ENCODE measurements around the gene NR3C1. TPM values are rescaled to one million over a fixed set of nuclear protein-coding genes. Genes with fewer than 3 reads are reported as not detected.

Gene NR3C1
- total RNA-seq, 1 donor from 2014 or later = 46.7 TPM

DNA sequence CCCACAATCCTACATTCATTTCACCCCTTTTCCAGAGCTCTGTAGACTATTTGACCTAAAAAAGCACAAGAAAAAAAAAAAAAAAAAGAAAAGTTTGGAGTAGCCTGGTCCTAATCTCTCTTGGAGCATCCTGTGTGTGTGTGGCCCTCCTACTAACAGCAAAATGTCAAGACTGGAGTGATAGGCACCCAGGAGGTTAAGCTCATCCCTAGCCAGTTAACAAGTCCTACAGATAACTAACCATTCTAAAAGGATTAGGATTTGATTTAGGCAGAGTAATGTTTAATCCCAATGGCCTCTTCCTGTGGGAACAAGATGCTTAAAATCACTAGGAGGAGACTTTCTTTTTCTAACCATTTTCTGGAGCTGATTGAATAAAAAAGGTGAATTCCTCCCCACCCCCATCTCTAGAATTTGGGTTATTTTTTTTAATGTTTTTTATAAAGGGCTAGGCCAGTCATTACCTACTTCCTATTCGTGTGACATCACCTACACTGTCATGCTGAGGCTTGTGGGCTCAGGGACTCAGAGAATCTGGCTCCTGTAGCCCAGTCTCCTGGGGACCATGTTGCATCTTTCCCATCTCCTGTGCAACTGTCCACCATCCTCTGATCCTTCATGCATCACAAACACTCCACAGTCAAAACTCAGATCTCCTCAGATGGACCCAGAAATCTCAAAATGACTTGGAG, 43.2 kb upstream of the NR3C1 start:
- Histone ChIP-seq H3K9me3 (no peaks in the 10 kb centered on the region), H3K27me3 (no peaks in the 10 kb centered on the region), H3K27ac (no peak overlapping the region), H3K4me1 (no peaks in the 10 kb centered on the region), H3K4me3 (no peak overlapping the region), H3K36me3 (no peaks in the 10 kb centered on the region)
- no peak for DNase-seq (ENCODE audit: extremely low spot score in 2 of 2)
- intact Hi-C loops (cut with DNase I) = no loop called here
- TF ChIP-seq CTCF (IDR thresholded peaks at IDR 0.05) (no peak), POLR2AphosphoS5 (IDR thresholded peaks at IDR 0.05; ENCODE audit: insufficient read depth in 1 of 2, low read depth in 1 of 2) (no peak), POLR2A (IDR thresholded peaks at IDR 0.05) (no peak)

DNA sequence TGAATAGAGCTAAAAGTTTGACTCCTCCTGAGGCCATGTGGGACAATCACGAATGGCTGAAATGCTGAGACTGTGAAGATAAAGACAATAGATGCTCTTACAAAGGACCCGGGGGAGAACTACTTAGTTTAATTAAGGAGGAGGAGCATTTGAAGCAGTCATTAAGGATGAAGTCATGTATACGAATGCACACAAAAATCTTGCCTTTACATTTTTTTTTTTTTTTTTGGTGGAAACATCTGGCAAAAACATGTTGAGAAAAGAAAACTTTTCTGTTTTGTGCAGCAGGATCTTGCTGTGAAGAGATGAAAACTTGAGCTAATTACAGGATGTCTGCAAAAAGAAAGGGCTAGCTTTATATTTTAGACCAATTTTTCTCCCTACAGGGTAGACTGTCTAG, 42.3 kb upstream of the NR3C1 start:
- no peaks in the 10 kb centered on the region for H3K9me3 ChIP-seq
- intact Hi-C loops (cut with DNase I) = no loop called here
- H3K36me3 ChIP-seq = no peaks in the 10 kb centered on the region
- no peaks in the 10 kb centered on the region for H3K4me1 ChIP-seq
- H3K27me3 ChIP-seq = no peaks in the 10 kb centered on the region
- H3K27ac ChIP-seq = no peak overlapping the region
- TF ChIP-seq POLR2AphosphoS5 (IDR thresholded peaks at IDR 0.05; ENCODE audit: insufficient read depth in 1 of 2, low read depth in 1 of 2) = no peak
- TF ChIP-seq POLR2A (IDR thresholded peaks at IDR 0.05) = no peak
- no peak for TF ChIP-seq CTCF (IDR thresholded peaks at IDR 0.05)
- DNase-seq (ENCODE audit: extremely low spot score in 2 of 2) = no peak
- H3K4me3 ChIP-seq = no peak overlapping the region

GRCh38 chr5:143443330-143443729, 39.8 kb upstream of the NR3C1 start:
- intact Hi-C loops (cut with DNase I) = no loop called here
- H3K4me1 ChIP-seq = no peaks in the 10 kb centered on the region
- no peaks in the 10 kb centered on the region for H3K9me3 ChIP-seq
- H3K27ac ChIP-seq = no peak overlapping the region
- no peak for TF ChIP-seq CTCF (IDR thresholded peaks at IDR 0.05)
- TF ChIP-seq POLR2A (IDR thresholded peaks at IDR 0.05) = no peak
- no peak for TF ChIP-seq POLR2AphosphoS5 (IDR thresholded peaks at IDR 0.05; ENCODE audit: insufficient read depth in 1 of 2, low read depth in 1 of 2)
- H3K27me3 ChIP-seq = no peaks in the 10 kb centered on the region
- DNase-seq (ENCODE audit: extremely low spot score in 2 of 2) = no peak
- no peak overlapping the region for H3K4me3 ChIP-seq
- H3K36me3 ChIP-seq = no peaks in the 10 kb centered on the region

DNA sequence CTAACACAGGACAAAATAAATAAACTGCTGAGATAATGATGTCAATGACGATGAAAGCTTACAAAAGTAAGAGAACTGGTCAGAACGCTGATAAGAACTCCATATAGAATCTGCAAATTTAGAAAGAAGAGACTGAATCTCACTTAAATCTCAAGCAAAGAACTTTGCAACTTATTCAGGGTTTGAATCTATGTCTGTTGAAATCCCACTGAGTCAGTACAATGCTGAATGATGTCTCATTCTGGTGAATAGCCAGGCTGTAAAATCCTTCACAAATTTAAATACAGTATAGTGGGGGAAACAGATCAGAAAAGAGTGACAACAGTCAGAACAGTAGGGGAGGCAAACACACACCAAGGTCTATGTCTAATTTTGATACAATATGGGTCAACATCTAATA, 38.9 kb upstream of the NR3C1 start:
- H3K36me3 ChIP-seq = no peaks in the 10 kb centered on the region
- no peaks in the 10 kb centered on the region for H3K9me3 ChIP-seq
- no peak overlapping the region for H3K4me3 ChIP-seq
- H3K4me1 ChIP-seq = no peaks in the 10 kb centered on the region
- H3K27me3 ChIP-seq = no peaks in the 10 kb centered on the region
- no peak overlapping the region for H3K27ac ChIP-seq
- no peak for DNase-seq (ENCODE audit: extremely low spot score in 2 of 2)
- intact Hi-C loops (cut with DNase I) = no loop called here
- no peak for TF ChIP-seq POLR2AphosphoS5 (IDR thresholded peaks at IDR 0.05; ENCODE audit: insufficient read depth in 1 of 2, low read depth in 1 of 2)
- no peak for TF ChIP-seq POLR2A (IDR thresholded peaks at IDR 0.05)
- no peak for TF ChIP-seq CTCF (IDR thresholded peaks at IDR 0.05)

GRCh38 chr5:143440448-143441115, 37.1 kb upstream of the NR3C1 start:
- Histone ChIP-seq H3K27me3 (no peaks in the 10 kb centered on the region), H3K4me1 (no peaks in the 10 kb centered on the region), H3K9me3 (no peaks in the 10 kb centered on the region), H3K36me3 (no peaks in the 10 kb centered on the region), H3K4me3 (no peak overlapping the region), H3K27ac (no peak overlapping the region)
- TF ChIP-seq POLR2AphosphoS5 (IDR thresholded peaks at IDR 0.05; ENCODE audit: insufficient read depth in 1 of 2, low read depth in 1 of 2) (no peak), CTCF (IDR thresholded peaks at IDR 0.05) (no peak), POLR2A (IDR thresholded peaks at IDR 0.05) (no peak)
- intact Hi-C loops (cut with DNase I) = no loop called here
- DNase-seq (ENCODE audit: extremely low spot score in 2 of 2) = no peak
